ENCODE measurements around the gene TC2N. TPM values are rescaled to one million over a fixed set of nuclear protein-coding genes. Genes with fewer than 3 reads are reported as not detected.

TC2N gene
- total and polyA plus RNA-seq, 2 donors (not counting 1 experiment from before 2014, with no cell fraction given): 3.7 to 10.4 TPM

- H3K4me1 Mint-ChIP-seq: peaks cover 22% of the 10 kb centered on the region
- DNase-seq: no peak
- no peak overlapping the region for H3K4me3 ChIP-seq (ENCODE audit: control extremely low read depth in 1 of 5, extremely low read depth in 1 of 5, insufficient read depth in 1 of 5, low read depth in 2 of 5, low read length in 4 of 5)
- H3K27me3 Mint-ChIP-seq: peaks cover 10% of the 10 kb centered on the region
- no peaks in the 10 kb centered on the region for H3K9me3 Mint-ChIP-seq (ENCODE audit: insufficient read depth)
- no peaks in the 10 kb centered on the region for H3K79me2 ChIP-seq (ENCODE audit: control insufficient read depth, insufficient read depth, low read length)
- H3K27ac Mint-ChIP-seq: no peak overlapping the region
- H3K9me3 ChIP-seq (ENCODE audit: control extremely low read depth in 1 of 3, control insufficient read depth in 2 of 3, insufficient read depth in 1 of 3, low read length in 2 of 3): peaks cover 0 to 6% (median 2%) of the 10 kb centered on the region in 3 donors
- H4K20me1 ChIP-seq (ENCODE audit: control insufficient read depth, insufficient read depth, low read length, poor library complexity, severe bottlenecking): no peaks in the 10 kb centered on the region
- H3K4me1 ChIP-seq (ENCODE audit: control insufficient read depth in 2 of 2, insufficient read depth in 2 of 2, low read length in 2 of 2): peaks cover 6 to 18% of the 10 kb centered on the region in 2 donors
- ATAC-seq (ENCODE audit: low read depth): no peak
- H3K4me2 ChIP-seq (replicated peaks; ENCODE audit: low read depth, low read length, poor library complexity, severe bottlenecking): no peak overlapping the region
- WGBS (ENCODE audit: insufficient coverage): no CpG with 5 or more reads among the region's 1 CpG
- no peaks in the 10 kb centered on the region for H3K36me3 ChIP-seq (replicated peaks in 1 of 2; ENCODE audit: control extremely low read depth in 1 of 2, control insufficient read depth in 1 of 2, extremely low read depth in 1 of 2, insufficient read depth in 2 of 2, low read length in 1 of 2)
- intact Hi-C loops (cut with micrococcal nuclease): loop anchor here (10.0 kb wide), 2 partner anchors 317 to 767 kb away; partner anchors contain the start of genes PPP4R3A and RPS6KA5
- TF ChIP-seq CTCF (IDR thresholded peaks at IDR 0.05) (no peak), EZH2 (IDR thresholded peaks at IDR 0.05; ENCODE audit: borderline replicate concordance, insufficient read depth, low read depth, low read length, poor library complexity, severe bottlenecking) (no peak)
- no peak overlapping the region for H2AFZ ChIP-seq (ENCODE audit: insufficient read depth, low read depth, low read length, poor library complexity, severe bottlenecking)
- H3K9ac ChIP-seq (ENCODE audit: low read length): no peak overlapping the region
- ChIA-PET CTCF (no interaction called here), POLR2A (no interaction called here)
- H3K27ac ChIP-seq (ENCODE audit: low read length in 2 of 2): no peak overlapping the region
- no peak overlapping the region for H3K4me3 Mint-ChIP-seq
- no peaks in the 10 kb centered on the region for H3K27me3 ChIP-seq (replicated peaks in 1 of 4; ENCODE audit: control extremely low read depth in 1 of 4, control insufficient read depth in 3 of 4, insufficient read depth in 4 of 4, low read length in 3 of 4)
Observed at GRCh38 chr14:91831337-91831736, 36.0 kb downstream of the TC2N start.

GRCh38 chr14:91830777-91831176, 36.6 kb downstream of the TC2N start:
- Histone ChIP-seq H3K4me1 (ENCODE audit: control insufficient read depth in 2 of 2, insufficient read depth in 2 of 2, low read length in 2 of 2) (peaks cover 6 to 17% of the 10 kb centered on the region in 2 donors), H3K36me3 (replicated peaks in 1 of 2; ENCODE audit: control extremely low read depth in 1 of 2, control insufficient read depth in 1 of 2, extremely low read depth in 1 of 2, insufficient read depth in 2 of 2, low read length in 1 of 2) (no peaks in the 10 kb centered on the region), H3K79me2 (ENCODE audit: control insufficient read depth, insufficient read depth, low read length) (no peaks in the 10 kb centered on the region), H3K4me2 (replicated peaks; ENCODE audit: low read depth, low read length, poor library complexity, severe bottlenecking) (no peak overlapping the region), H2AFZ (ENCODE audit: insufficient read depth, low read depth, low read length, poor library complexity, severe bottlenecking) (no peak overlapping the region), H3K9ac (ENCODE audit: low read length) (no peak overlapping the region), H3K9me3 (ENCODE audit: control extremely low read depth in 1 of 3, control insufficient read depth in 2 of 3, insufficient read depth in 1 of 3, low read length in 2 of 3) (peaks cover 0 to 6% (median 2%) of the 10 kb centered on the region in 3 donors), H3K4me3 (ENCODE audit: control extremely low read depth in 1 of 5, extremely low read depth in 1 of 5, insufficient read depth in 1 of 5, low read depth in 2 of 5, low read length in 4 of 5) (no peak overlapping the region), H4K20me1 (ENCODE audit: control insufficient read depth, insufficient read depth, low read length, poor library complexity, severe bottlenecking) (no peaks in the 10 kb centered on the region), H3K27me3 (replicated peaks in 1 of 4; ENCODE audit: control extremely low read depth in 1 of 4, control insufficient read depth in 3 of 4, insufficient read depth in 4 of 4, low read length in 3 of 4) (no peaks in the 10 kb centered on the region), H3K27ac (ENCODE audit: low read length in 2 of 2) (no peak overlapping the region)
- peak; percentile 17 for DNase-seq
- no peak for TF ChIP-seq EZH2 (IDR thresholded peaks at IDR 0.05; ENCODE audit: borderline replicate concordance, insufficient read depth, low read depth, low read length, poor library complexity, severe bottlenecking)
- no peak for TF ChIP-seq CTCF (IDR thresholded peaks at IDR 0.05)
- Mint-ChIP-seq H3K27me3 (peaks cover 10% of the 10 kb centered on the region), H3K27ac (no peak overlapping the region), H3K4me1 (peaks cover 22% of the 10 kb centered on the region), H3K9me3 (ENCODE audit: insufficient read depth) (no peaks in the 10 kb centered on the region), H3K4me3 (no peak overlapping the region)
- ChIA-PET POLR2A (no interaction called here), CTCF (no interaction called here)
- no peak for ATAC-seq (ENCODE audit: low read depth)
- intact Hi-C loops (cut with micrococcal nuclease): loop anchor here (10.0 kb wide), 2 partner anchors 316 to 766 kb away; partner anchors contain the start of genes PPP4R3A and RPS6KA5
- WGBS (ENCODE audit: insufficient coverage): 100% methylated on average over 2 of the region's 3 CpGs
